Measurements from ENCODE around the gene EIF2S3B. TPM values are rescaled to one million over a fixed set of nuclear protein-coding genes. Genes with fewer than 3 reads are reported as not detected.
"Not testable (repeated sequence)": the region's sequence is repeated elsewhere in the genome, so short reads cannot be mapped to it uniquely, and the experiment has no call there.

Gene EIF2S3B
- total and polyA plus RNA-seq, 2 of the 4 experiments (the other 2 are of a cell fraction) = 0.39 to 6.8 TPM

GRCh38 chr12:10469701-10470100 is 36.0 kb upstream of the EIF2S3B start:
- H2BK5ac ChIP-seq (ENCODE audit: low read depth, low read length, poor library complexity, severe bottlenecking) = no peak overlapping the region
- ChIA-PET CTCF (no interaction called here), POLR2A (ENCODE audit: unreplicated experiment) (no interaction called here)
- H4K8ac ChIP-seq (ENCODE audit: low read depth in 2 of 2, low read length in 2 of 2) = no peak overlapping the region
- H3K36me3 ChIP-seq (ENCODE audit: control insufficient read depth, insufficient read depth, low read length) = no peaks in the 10 kb centered on the region
- no peak overlapping the region for H4K91ac ChIP-seq (ENCODE audit: insufficient read depth, low read depth, low read length)
- H3K27me3 ChIP-seq (ENCODE audit: control insufficient read depth, insufficient read depth, low read length) = no peaks in the 10 kb centered on the region
- no peak overlapping the region for H2BK20ac ChIP-seq (ENCODE audit: low read depth, low read length)
- dilution Hi-C loops (cut with HindIII; ENCODE audit: low sequenced_read_pairs, unreplicated experiment) (no loop called here), intact Hi-C loops (cut with micrococcal nuclease) (no loop called here), in situ Hi-C loops (cut with MboI; ENCODE audit: low sequenced_read_pairs) (no loop called here)
- H3K4ac ChIP-seq (ENCODE audit: low read depth, low read length) = no peak overlapping the region
- no peak overlapping the region for H3K23ac ChIP-seq (ENCODE audit: low read depth, low read length)
- no peaks in the 10 kb centered on the region for H3K9me3 ChIP-seq (ENCODE audit: control insufficient read depth, insufficient read depth, low read length)
- no peak overlapping the region for H2BK15ac ChIP-seq (ENCODE audit: low read depth, low read length)
- no peak overlapping the region for H3K14ac ChIP-seq (replicated peaks; ENCODE audit: low read depth, low read length)
- H3K4me1 ChIP-seq (ENCODE audit: control insufficient read depth, insufficient read depth, low read length) = no peaks in the 10 kb centered on the region
- no peak overlapping the region for H4K5ac ChIP-seq (ENCODE audit: low read depth, low read length)
- no peaks in the 10 kb centered on the region for H4K20me1 ChIP-seq (ENCODE audit: insufficient read depth, low read length)
- DNase-seq = no peak
- TF ChIP-seq MAZ (IDR thresholded peaks at IDR 0.05; ENCODE audit: borderline replicate concordance, low read depth, low read length) = no peak
- no peak overlapping the region for H2AFZ ChIP-seq (replicated peaks; ENCODE audit: low read length, poor library complexity)
- WGBS, 2 experiments (ENCODE audit: extremely low coverage in 2 of 2, insufficient read length in 1 of 2) = no CpG with 5 or more reads among the region's 1 CpG
- no peak overlapping the region for H2BK120ac ChIP-seq (ENCODE audit: low read depth, low read length)
- no peaks in the 10 kb centered on the region for H3K9me1 ChIP-seq (ENCODE audit: insufficient read depth, low read length)
- no peak overlapping the region for H3K4me2 ChIP-seq (ENCODE audit: low read depth, low read length)
- no peak overlapping the region for H3K4me3 ChIP-seq (ENCODE audit: insufficient read depth, low read depth, low read length)
- ATAC-seq (ENCODE audit: low read depth) = no peak
- H3K79me1 ChIP-seq (ENCODE audit: low read depth in 1 of 2, low read length in 2 of 2) = no peaks in the 10 kb centered on the region
- no peak overlapping the region for H2AK9ac ChIP-seq (replicated peaks; ENCODE audit: low read depth, low read length, poor library complexity)
- no peak overlapping the region for H3K18ac ChIP-seq (ENCODE audit: low read depth, low read length)
- H3K56ac ChIP-seq (ENCODE audit: extremely low read depth, insufficient read depth, low read length) = no peak overlapping the region
- H3K27ac ChIP-seq (ENCODE audit: insufficient read depth, low read length) = no peak overlapping the region
- H2AK5ac ChIP-seq (ENCODE audit: low read depth, low read length) = no peak overlapping the region
- no TSS peak for BruUV-seq (replicated peaks)
- no peak overlapping the region for H3K9ac ChIP-seq (ENCODE audit: low read depth, low read length)

- H3K27ac ChIP-seq (ENCODE audit: insufficient read depth, low read length); intact Hi-C loops (cut with micrococcal nuclease); H3K18ac ChIP-seq (ENCODE audit: low read depth, low read length); H4K91ac ChIP-seq (ENCODE audit: insufficient read depth, low read depth, low read length); H3K27me3 ChIP-seq (ENCODE audit: control insufficient read depth, insufficient read depth, low read length); H3K56ac ChIP-seq (ENCODE audit: extremely low read depth, insufficient read depth, low read length); H3K79me1 ChIP-seq (ENCODE audit: low read depth in 1 of 2, low read length in 2 of 2); H3K14ac ChIP-seq (replicated peaks; ENCODE audit: low read depth, low read length); H2BK20ac ChIP-seq (ENCODE audit: low read depth, low read length); DNase-seq; H3K9ac ChIP-seq (ENCODE audit: low read depth, low read length); H3K4me1 ChIP-seq (ENCODE audit: control insufficient read depth, insufficient read depth, low read length); H2AFZ ChIP-seq (replicated peaks; ENCODE audit: low read length, poor library complexity); H3K9me3 ChIP-seq (ENCODE audit: control insufficient read depth, insufficient read depth, low read length); H2BK5ac ChIP-seq (ENCODE audit: low read depth, low read length, poor library complexity, severe bottlenecking); H4K5ac ChIP-seq (ENCODE audit: low read depth, low read length); H2BK15ac ChIP-seq (ENCODE audit: low read depth, low read length); H2AK5ac ChIP-seq (ENCODE audit: low read depth, low read length); POLR2A ChIA-PET (ENCODE audit: unreplicated experiment); CTCF ChIA-PET; in situ Hi-C loops (cut with MboI; ENCODE audit: low sequenced_read_pairs); H3K4me3 ChIP-seq (ENCODE audit: insufficient read depth, low read depth, low read length); H3K4ac ChIP-seq (ENCODE audit: low read depth, low read length); H4K8ac ChIP-seq (ENCODE audit: low read depth in 2 of 2, low read length in 2 of 2); H3K23ac ChIP-seq (ENCODE audit: low read depth, low read length); H2BK120ac ChIP-seq (ENCODE audit: low read depth, low read length); H4K20me1 ChIP-seq (ENCODE audit: insufficient read depth, low read length); H3K36me3 ChIP-seq (ENCODE audit: control insufficient read depth, insufficient read depth, low read length); ATAC-seq (ENCODE audit: low read depth); H3K4me2 ChIP-seq (ENCODE audit: low read depth, low read length); H3K9me1 ChIP-seq (ENCODE audit: insufficient read depth, low read length); BruUV-seq (replicated peaks); H2AK9ac ChIP-seq (replicated peaks; ENCODE audit: low read depth, low read length, poor library complexity); dilution Hi-C loops (cut with HindIII; ENCODE audit: low sequenced_read_pairs, unreplicated experiment): not testable (repeated sequence)
- no CpG with 5 or more reads among the region's 5 CpGs for WGBS, 2 experiments (ENCODE audit: extremely low coverage in 2 of 2, insufficient read length in 1 of 2)
These were observed 32.9 kb upstream of the EIF2S3B start for GRCh38 chr12:10472808-10473207.
